Measurements from ENCODE around the gene HSBP1. TPM values are rescaled to one million over a fixed set of nuclear protein-coding genes. Genes with fewer than 3 reads are reported as not detected.

Gene HSBP1
- total RNA-seq, 4 donors from 2014 or later: 20.0 to 25.1 (median 21.9) TPM

DNA sequence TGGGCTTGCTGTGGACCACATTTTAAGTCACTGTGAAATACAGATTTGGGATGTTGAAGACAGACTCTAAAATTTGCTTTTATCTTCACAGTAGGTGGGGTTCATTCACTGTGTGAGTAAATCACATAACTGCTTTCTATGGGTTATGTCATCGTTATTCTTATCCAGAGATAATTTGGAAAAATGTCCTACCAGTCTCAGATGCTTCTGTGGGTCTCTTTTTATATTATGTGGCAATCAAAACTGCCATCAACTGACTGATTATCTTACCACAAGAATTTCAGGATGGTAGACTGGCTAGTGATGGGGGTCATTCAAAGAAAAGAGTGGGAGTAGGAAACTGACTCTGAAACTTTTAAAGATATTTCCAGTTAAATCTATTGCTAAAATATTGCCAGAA, 3.1 kb downstream of the HSBP1 start:
- DNase-seq (ENCODE audit: low spot score): no peak
- TF ChIP-seq, protein P1, sequence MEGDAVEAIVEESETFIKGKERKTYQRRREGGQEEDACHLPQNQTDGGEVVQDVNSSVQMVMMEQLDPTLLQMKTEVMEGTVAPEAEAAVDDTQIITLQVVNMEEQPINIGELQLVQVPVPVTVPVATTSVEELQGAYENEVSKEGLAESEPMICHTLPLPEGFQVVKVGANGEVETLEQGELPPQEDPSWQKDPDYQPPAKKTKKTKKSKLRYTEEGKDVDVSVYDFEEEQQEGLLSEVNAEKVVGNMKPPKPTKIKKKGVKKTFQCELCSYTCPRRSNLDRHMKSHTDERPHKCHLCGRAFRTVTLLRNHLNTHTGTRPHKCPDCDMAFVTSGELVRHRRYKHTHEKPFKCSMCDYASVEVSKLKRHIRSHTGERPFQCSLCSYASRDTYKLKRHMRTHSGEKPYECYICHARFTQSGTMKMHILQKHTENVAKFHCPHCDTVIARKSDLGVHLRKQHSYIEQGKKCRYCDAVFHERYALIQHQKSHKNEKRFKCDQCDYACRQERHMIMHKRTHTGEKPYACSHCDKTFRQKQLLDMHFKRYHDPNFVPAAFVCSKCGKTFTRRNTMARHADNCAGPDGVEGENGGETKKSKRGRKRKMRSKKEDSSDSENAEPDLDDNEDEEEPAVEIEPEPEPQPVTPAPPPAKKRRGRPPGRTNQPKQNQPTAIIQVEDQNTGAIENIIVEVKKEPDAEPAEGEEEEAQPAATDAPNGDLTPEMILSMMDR (IDR thresholded peaks at IDR 0.05): no peak
- no peak for ATAC-seq (ENCODE audit: low FRiP score)

DNA sequence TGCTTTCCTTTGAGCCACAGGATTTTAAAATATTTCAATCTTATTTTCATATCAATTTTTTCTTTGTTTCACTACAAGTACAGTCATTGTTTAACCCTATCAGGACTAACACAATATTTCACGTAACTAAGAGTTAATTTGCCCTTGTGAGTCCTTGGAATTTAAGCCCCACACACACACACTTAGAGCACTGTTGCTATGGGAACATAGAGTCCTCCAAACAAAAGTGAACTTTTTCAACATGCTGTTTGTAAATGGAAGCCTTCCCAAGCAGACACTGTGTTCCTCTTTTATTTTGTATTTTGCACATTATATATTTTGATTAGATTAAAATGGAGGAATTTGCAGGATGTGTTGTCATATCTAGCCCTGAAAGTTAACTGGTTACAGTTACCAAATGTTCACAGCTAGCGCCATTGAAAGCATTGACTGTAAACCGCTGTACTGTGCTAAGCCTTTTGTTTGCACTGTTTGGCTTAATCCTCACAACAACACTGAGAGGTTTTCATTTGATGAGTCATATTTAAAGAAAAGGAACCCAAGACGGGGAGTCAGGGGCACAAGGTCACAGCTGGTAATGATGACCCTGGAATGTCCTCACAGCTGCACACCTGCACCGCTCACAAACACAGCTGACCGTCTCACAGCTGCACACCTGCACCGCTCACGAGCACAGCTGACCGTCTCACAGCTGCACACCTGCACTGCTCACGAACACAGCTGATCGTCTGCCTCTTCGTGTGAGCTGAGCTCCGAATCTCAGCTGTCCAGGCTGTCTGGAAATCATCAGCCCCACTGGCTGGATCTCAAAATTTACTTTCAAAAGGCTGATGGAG, 6.3 kb downstream of the HSBP1 start:
- DNase-seq (ENCODE audit: low spot score) (no peak), ATAC-seq (ENCODE audit: low FRiP score) (peak; percentile 73)
- TF ChIP-seq, protein P1 (IDR thresholded peaks at IDR 0.05): no peak

DNA sequence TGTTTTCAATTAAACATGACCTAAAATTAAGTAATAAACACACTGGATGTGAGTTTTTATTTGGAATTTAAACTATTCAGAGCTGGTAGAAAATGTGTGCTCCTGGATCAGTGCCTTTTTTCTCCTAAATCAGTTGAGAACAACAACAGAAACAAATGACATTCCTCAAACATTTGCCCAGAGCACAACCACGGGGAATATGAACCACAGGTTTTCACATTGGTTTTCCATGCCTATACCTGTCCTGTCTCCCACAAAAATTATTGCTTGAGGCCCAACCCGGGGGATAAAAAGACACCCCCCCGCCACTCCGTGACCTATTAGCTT, 6.8 kb downstream of the HSBP1 start:
- DNase-seq (ENCODE audit: low spot score) (no peak), ATAC-seq (ENCODE audit: low FRiP score) (peak; percentile 11)
- TF ChIP-seq, protein P1 (IDR thresholded peaks at IDR 0.05): no peak

DNA sequence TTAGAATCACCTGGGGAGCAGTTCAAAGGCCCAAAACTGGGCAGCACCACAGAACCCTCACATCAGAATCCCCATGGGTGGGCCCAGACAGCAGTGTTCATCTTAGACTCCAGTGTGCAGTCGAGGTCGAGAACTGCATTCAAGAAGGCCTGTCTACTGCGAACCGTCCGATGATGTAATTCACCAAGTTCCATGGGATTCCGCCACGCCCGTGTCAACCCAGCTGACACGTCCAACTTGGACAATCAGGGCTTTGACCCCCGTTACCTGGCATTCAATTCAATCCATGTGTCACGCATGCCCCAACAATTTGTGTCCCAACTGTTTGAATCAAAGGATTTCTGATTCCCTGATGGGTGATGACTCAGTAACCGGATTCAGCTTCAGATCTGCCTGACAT, 9.2 kb downstream of the HSBP1 start:
- ATAC-seq (ENCODE audit: low FRiP score): no peak
- DNase-seq (ENCODE audit: low spot score): no peak
- TF ChIP-seq, protein P1 (IDR thresholded peaks at IDR 0.05): no peak

DNA sequence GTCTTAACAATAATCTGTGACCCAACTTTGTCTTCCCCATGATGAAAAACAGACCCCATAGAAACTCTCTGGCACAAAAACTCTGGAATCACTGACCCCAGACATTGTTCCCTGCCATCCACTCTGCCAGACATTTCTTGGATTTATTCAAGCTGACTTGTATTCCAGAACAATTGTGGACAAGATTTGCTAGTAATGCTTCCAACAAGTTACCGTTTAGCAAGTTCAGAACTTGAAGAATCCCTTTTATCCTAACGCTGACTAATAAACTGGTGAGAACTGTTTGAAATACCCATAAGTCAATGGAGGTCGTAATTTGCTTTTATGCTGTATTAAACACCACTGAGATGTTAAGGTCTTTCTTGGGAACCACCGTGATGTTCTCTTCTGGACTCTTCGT, 10.5 kb downstream of the HSBP1 start:
- ATAC-seq (ENCODE audit: low FRiP score): no peak
- TF ChIP-seq, protein P1 (IDR thresholded peaks at IDR 0.05): no peak
- no peak for DNase-seq (ENCODE audit: low spot score)

DNA sequence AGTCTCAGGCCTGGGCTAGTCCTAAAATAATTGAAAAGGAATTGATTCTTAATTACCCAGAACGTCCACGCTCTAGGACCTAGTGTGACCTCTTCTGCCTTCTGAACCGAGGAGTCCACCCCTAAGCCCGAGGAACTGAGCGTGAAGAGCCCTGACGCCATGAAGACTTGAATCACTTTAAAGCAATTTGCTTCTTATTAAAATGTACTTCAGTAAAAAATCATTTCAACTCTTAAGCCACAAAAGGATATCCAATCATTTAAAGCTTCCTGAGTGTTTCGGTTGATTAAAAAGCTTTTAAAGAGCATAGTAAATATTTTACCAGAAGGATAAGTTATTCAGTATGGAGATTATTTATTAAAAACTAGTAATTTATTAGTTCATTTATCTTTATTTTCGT, 11.6 kb downstream of the HSBP1 start:
- DNase-seq (ENCODE audit: low spot score): no peak
- TF ChIP-seq, protein P1 (IDR thresholded peaks at IDR 0.05): no peak
- ATAC-seq (ENCODE audit: low FRiP score): no peak

Measured in omental fat pad (tissue), 4 donors.